HEK293 (cell line): ENCODE measurements around the gene PPP2R3C.

Source experiments
- KLF16 ChIP-seq: fragments of 450-650 bp; formaldehyde crosslinking; IDR thresholded peaks from 2 replicates; pipeline ENCODE4 v1.5.1; 2017; ENCODE audit warnings: missing biosample characterization, missing genetic modification characterization
- SP2 ChIP-seq: fragments of 450-650 bp; formaldehyde crosslinking; IDR thresholded peaks from 2 replicates; pipeline ENCODE4 v1.5.1; 2016; ENCODE audit warnings: missing biosample characterization, missing genetic modification characterization
- ZNF146 ChIP-seq: fragments of 450-650 bp; formaldehyde crosslinking; IDR thresholded peaks from 2 replicates; pipeline ENCODE4 v1.5.1; 2016; ENCODE audit warnings: missing biosample characterization, missing genetic modification characterization
- ZNF24 ChIP-seq: fragments of 450-650 bp; formaldehyde crosslinking; IDR thresholded peaks from 2 replicates; pipeline ENCODE4 v1.5.1; 2016; ENCODE audit warnings: missing biosample characterization, missing genetic modification characterization
- ZNF274 ChIP-seq, 2 experiments: fragments of 200-500 bp in 1 of 2; fragments of 450-650 bp in 1 of 2; sonication (Bioruptor generic) in 1 of 2; formaldehyde crosslinking in 1 of 2; IDR thresholded peaks; 2 replicates each; pipeline versions ENCODE4 v1.5.1 to v1.6.1; 2014 to 2016; ENCODE audit warnings: borderline replicate concordance in 1 of 2, inconsistent platforms in 1 of 2, low read length in 1 of 2, missing biosample characterization in 1 of 2, missing genetic modification characterization in 1 of 2
- ZNF292 ChIP-seq: fragments of 450-650 bp; formaldehyde crosslinking; IDR thresholded peaks from 2 replicates; pipeline ENCODE4 v1.5.1; 2016; ENCODE audit warnings: low read depth, missing biosample characterization, missing genetic modification characterization, borderline replicate concordance
- ZNF654 ChIP-seq: fragments of 450-650 bp; formaldehyde crosslinking; IDR thresholded peaks from 2 replicates; pipeline ENCODE4 v1.5.1; 2016; ENCODE audit warnings: low read depth, missing biosample characterization, missing genetic modification characterization
- TF ChIP-seq, protein P1 (sequence below): fragments of 450-650 bp; formaldehyde crosslinking; IDR thresholded peaks from 2 replicates; pipeline ENCODE4 v1.5.1; 2016; ENCODE audit warnings: missing biosample characterization, missing genetic modification characterization
- TF ChIP-seq, protein P2 (sequence below): fragments of 450-650 bp; formaldehyde crosslinking; IDR thresholded peaks from 2 replicates; pipeline ENCODE4 v1.5.1; 2016; ENCODE audit warnings: missing biosample characterization, missing genetic modification characterization, borderline replicate concordance
- TF ChIP-seq, protein P3 (sequence below): fragments of 450-650 bp; formaldehyde crosslinking; IDR thresholded peaks from 2 replicates; pipeline ENCODE4 v1.5.1; 2016; ENCODE audit warnings: missing biosample characterization, missing genetic modification characterization, low read depth
- TF ChIP-seq, protein P4 (sequence below): fragments of 450-650 bp; formaldehyde crosslinking; IDR thresholded peaks from 2 replicates; pipeline ENCODE4 v1.5.1; 2017; ENCODE audit warnings: missing biosample characterization, mild to moderate bottlenecking, missing genetic modification characterization, moderate library complexity

DNA sequence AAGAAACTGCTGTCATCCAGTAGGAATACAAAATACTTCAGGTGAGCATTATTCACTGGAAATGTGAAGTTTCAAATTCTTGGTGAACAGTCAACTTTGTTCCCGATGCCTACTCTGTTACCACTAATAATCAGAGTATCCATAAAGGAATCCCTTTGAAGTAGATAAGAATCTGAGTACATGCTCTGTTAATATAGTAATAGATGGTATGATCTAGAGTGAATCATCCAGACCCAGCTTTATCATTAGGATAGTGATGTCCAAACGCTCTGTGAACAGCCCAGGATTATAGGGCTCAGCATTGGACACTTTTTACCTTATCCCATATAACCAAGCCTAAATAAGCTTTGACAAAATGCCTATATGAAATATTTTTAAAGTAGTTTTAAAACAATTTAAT, 33.3 kb downstream of the PPP2R3C start:
- no peak for TF ChIP-seq ZNF274 (IDR thresholded peaks at IDR 0.05; ENCODE audit: low read length)
- no peak for TF ChIP-seq ZNF274 (tag by site-specific recombination; IDR thresholded peaks at IDR 0.05; ENCODE audit: borderline replicate concordance)
- TF ChIP-seq, protein P1, sequence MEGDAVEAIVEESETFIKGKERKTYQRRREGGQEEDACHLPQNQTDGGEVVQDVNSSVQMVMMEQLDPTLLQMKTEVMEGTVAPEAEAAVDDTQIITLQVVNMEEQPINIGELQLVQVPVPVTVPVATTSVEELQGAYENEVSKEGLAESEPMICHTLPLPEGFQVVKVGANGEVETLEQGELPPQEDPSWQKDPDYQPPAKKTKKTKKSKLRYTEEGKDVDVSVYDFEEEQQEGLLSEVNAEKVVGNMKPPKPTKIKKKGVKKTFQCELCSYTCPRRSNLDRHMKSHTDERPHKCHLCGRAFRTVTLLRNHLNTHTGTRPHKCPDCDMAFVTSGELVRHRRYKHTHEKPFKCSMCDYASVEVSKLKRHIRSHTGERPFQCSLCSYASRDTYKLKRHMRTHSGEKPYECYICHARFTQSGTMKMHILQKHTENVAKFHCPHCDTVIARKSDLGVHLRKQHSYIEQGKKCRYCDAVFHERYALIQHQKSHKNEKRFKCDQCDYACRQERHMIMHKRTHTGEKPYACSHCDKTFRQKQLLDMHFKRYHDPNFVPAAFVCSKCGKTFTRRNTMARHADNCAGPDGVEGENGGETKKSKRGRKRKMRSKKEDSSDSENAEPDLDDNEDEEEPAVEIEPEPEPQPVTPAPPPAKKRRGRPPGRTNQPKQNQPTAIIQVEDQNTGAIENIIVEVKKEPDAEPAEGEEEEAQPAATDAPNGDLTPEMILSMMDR = no peak
- no peak for TF ChIP-seq KLF16 (tag by site-specific recombination)
- TF ChIP-seq, protein P2, sequence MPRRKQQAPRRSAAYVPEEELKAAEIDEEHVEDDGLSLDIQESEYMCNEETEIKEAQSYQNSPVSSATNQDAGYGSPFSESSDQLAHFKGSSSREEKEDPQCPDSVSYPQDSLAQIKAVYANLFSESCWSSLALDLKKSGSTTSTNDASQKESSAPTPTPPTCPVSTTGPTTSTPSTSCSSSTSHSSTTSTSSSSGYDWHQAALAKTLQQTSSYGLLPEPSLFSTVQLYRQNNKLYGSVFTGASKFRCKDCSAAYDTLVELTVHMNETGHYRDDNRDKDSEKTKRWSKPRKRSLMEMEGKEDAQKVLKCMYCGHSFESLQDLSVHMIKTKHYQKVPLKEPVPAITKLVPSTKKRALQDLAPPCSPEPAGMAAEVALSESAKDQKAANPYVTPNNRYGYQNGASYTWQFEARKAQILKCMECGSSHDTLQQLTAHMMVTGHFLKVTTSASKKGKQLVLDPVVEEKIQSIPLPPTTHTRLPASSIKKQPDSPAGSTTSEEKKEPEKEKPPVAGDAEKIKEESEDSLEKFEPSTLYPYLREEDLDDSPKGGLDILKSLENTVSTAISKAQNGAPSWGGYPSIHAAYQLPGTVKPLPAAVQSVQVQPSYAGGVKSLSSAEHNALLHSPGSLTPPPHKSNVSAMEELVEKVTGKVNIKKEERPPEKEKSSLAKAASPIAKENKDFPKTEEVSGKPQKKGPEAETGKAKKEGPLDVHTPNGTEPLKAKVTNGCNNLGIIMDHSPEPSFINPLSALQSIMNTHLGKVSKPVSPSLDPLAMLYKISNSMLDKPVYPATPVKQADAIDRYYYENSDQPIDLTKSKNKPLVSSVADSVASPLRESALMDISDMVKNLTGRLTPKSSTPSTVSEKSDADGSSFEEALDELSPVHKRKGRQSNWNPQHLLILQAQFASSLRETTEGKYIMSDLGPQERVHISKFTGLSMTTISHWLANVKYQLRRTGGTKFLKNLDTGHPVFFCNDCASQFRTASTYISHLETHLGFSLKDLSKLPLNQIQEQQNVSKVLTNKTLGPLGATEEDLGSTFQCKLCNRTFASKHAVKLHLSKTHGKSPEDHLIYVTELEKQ = no peak
- TF ChIP-seq ZNF24 (tag by site-specific recombination) = no peak
- no peak for TF ChIP-seq ZNF146
- no peak for TF ChIP-seq ZNF292 (tag by site-specific recombination)
- TF ChIP-seq SP2 = no peak
- TF ChIP-seq ZNF654 (tag by site-specific recombination) = no peak
- TF ChIP-seq, protein P3, sequence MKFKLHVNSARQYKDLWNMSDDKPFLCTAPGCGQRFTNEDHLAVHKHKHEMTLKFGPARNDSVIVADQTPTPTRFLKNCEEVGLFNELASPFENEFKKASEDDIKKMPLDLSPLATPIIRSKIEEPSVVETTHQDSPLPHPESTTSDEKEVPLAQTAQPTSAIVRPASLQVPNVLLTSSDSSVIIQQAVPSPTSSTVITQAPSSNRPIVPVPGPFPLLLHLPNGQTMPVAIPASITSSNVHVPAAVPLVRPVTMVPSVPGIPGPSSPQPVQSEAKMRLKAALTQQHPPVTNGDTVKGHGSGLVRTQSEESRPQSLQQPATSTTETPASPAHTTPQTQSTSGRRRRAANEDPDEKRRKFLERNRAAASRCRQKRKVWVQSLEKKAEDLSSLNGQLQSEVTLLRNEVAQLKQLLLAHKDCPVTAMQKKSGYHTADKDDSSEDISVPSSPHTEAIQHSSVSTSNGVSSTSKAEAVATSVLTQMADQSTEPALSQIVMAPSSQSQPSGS (tag by site-specific recombination) = no peak
- TF ChIP-seq, protein P4, sequence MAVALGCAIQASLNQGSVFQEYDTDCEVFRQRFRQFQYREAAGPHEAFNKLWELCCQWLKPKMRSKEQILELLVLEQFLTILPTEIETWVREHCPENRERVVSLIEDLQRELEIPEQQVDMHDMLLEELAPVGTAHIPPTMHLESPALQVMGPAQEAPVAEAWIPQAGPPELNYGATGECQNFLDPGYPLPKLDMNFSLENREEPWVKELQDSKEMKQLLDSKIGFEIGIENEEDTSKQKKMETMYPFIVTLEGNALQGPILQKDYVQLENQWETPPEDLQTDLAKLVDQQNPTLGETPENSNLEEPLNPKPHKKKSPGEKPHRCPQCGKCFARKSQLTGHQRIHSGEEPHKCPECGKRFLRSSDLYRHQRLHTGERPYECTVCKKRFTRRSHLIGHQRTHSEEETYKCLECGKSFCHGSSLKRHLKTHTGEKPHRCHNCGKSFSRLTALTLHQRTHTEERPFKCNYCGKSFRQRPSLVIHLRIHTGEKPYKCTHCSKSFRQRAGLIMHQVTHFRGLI = no peak
